Measurements from ENCODE around the gene TOX3. TPM values are rescaled to one million over a fixed set of nuclear protein-coding genes. Genes with fewer than 3 reads are reported as not detected.

Gene TOX3
- total and polyA plus RNA-seq, 2 of the 13 experiments (the other 11 are each of a cell fraction or from before 2014, with no cell fraction given): 14.5 to 98.6 TPM

DNA sequence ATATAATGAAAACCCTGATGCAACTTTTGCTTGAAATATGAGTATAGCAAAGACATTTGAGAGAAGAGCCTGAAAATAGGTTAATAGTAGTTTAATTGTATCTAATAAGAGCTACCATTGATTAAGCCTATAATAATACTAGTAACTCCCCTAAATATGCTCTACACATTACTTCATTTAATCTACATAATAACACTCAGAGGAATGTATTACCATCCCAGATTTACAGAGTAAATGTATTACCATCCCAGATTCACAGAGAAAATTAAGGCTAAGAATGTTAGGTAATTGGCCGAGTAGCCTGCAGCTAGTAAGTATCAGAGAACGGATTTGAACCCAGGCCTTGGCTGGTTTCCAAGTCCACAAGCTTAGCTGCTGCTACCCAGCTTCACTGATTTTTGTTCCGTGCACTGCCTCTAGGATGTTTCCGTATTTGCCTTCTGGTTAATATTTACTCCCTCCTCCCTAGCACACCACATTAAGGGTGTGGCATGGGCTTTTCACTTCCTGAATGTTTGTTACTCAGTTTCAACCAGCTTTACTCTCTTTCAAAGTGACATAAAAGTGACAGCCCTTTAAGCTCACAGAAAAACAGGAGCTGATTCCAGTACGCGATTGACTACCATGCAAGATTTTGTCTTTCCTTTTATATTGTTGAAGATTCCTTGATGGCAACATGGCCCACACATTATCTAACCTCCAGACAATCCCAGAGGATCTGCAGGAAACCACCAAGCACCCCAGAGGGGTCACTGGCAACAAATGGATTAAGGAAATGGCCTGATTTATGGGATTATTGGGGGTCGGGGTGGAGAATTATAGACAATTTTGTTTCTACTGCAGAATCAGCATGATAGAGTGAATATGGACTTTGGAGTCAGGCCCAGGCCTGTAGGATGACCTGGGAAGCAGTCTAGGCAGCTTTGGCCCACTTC, 26.7 kb upstream of the TOX3 start (continued):
- TF ChIP-seq, protein P1, sequence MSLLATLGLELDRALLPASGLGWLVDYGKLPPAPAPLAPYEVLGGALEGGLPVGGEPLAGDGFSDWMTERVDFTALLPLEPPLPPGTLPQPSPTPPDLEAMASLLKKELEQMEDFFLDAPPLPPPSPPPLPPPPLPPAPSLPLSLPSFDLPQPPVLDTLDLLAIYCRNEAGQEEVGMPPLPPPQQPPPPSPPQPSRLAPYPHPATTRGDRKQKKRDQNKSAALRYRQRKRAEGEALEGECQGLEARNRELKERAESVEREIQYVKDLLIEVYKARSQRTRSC (CRISPR knock-in tag; IDR thresholded peaks at IDR 0.05; ENCODE audit: low read depth): no peak
- TF ChIP-seq GPN1 (CRISPR knock-in tag; IDR thresholded peaks at IDR 0.05; ENCODE audit: borderline replicate concordance) (no peak), NONO (IDR thresholded peaks at IDR 0.05) (no peak), NONO (CRISPR knock-in tag; conservative IDR thresholded peaks at IDR 0.05) (0 out of 2 replicates have a peak, but pooled peaks have one; percentile 35), ZNF441 (CRISPR knock-in tag; IDR thresholded peaks at IDR 0.05; ENCODE audit: borderline replicate concordance) (peak; percentile 79), ZNF282 (IDR thresholded peaks at IDR 0.05; ENCODE audit: partially characterized antibody) (no peak), ZNF20 (CRISPR knock-in tag; IDR thresholded peaks at IDR 0.05) (no peak), ONECUT2 (CRISPR knock-in tag; IDR thresholded peaks at IDR 0.05) (no peak), KLF11 (CRISPR knock-in tag; IDR thresholded peaks at IDR 0.05) (0 out of 2 replicates have a peak, but pooled peaks have one; percentile 33), HDAC1 (CRISPR knock-in tag; IDR thresholded peaks at IDR 0.05) (peak; percentile 81), ZNF256 (CRISPR knock-in tag; conservative IDR thresholded peaks at IDR 0.05) (no peak), ZNF17 (CRISPR knock-in tag; IDR thresholded peaks at IDR 0.05) (no peak), RCOR2 (CRISPR knock-in tag; IDR thresholded peaks at IDR 0.05) (peak; percentile 97), ESRRA (CRISPR knock-in tag; IDR thresholded peaks at IDR 0.05; ENCODE audit: low read depth) (no peak), ZKSCAN1 (IDR thresholded peaks at IDR 0.05; ENCODE audit: low read length) (0 out of 2 replicates have a peak, but pooled peaks have one; percentile 3), ZNF143 (CRISPR knock-in tag; IDR thresholded peaks at IDR 0.05) (no peak)
- TF ChIP-seq, protein P2, sequence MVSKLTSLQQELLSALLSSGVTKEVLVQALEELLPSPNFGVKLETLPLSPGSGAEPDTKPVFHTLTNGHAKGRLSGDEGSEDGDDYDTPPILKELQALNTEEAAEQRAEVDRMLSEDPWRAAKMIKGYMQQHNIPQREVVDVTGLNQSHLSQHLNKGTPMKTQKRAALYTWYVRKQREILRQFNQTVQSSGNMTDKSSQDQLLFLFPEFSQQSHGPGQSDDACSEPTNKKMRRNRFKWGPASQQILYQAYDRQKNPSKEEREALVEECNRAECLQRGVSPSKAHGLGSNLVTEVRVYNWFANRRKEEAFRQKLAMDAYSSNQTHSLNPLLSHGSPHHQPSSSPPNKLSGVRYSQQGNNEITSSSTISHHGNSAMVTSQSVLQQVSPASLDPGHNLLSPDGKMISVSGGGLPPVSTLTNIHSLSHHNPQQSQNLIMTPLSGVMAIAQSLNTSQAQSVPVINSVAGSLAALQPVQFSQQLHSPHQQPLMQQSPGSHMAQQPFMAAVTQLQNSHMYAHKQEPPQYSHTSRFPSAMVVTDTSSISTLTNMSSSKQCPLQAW (CRISPR knock-in tag; IDR thresholded peaks at IDR 0.05): peak; percentile 100
- TF ChIP-seq, protein P3, sequence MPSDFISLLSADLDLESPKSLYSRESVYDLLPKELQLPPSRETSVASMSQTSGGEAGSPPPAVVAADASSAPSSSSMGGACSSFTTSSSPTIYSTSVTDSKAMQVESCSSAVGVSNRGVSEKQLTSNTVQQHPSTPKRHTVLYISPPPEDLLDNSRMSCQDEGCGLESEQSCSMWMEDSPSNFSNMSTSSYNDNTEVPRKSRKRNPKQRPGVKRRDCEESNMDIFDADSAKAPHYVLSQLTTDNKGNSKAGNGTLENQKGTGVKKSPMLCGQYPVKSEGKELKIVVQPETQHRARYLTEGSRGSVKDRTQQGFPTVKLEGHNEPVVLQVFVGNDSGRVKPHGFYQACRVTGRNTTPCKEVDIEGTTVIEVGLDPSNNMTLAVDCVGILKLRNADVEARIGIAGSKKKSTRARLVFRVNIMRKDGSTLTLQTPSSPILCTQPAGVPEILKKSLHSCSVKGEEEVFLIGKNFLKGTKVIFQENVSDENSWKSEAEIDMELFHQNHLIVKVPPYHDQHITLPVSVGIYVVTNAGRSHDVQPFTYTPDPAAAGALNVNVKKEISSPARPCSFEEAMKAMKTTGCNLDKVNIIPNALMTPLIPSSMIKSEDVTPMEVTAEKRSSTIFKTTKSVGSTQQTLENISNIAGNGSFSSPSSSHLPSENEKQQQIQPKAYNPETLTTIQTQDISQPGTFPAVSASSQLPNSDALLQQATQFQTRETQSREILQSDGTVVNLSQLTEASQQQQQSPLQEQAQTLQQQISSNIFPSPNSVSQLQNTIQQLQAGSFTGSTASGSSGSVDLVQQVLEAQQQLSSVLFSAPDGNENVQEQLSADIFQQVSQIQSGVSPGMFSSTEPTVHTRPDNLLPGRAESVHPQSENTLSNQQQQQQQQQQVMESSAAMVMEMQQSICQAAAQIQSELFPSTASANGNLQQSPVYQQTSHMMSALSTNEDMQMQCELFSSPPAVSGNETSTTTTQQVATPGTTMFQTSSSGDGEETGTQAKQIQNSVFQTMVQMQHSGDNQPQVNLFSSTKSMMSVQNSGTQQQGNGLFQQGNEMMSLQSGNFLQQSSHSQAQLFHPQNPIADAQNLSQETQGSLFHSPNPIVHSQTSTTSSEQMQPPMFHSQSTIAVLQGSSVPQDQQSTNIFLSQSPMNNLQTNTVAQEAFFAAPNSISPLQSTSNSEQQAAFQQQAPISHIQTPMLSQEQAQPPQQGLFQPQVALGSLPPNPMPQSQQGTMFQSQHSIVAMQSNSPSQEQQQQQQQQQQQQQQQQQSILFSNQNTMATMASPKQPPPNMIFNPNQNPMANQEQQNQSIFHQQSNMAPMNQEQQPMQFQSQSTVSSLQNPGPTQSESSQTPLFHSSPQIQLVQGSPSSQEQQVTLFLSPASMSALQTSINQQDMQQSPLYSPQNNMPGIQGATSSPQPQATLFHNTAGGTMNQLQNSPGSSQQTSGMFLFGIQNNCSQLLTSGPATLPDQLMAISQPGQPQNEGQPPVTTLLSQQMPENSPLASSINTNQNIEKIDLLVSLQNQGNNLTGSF (CRISPR knock-in tag; IDR thresholded peaks at IDR 0.05): no peak
- TF ChIP-seq, protein P4, sequence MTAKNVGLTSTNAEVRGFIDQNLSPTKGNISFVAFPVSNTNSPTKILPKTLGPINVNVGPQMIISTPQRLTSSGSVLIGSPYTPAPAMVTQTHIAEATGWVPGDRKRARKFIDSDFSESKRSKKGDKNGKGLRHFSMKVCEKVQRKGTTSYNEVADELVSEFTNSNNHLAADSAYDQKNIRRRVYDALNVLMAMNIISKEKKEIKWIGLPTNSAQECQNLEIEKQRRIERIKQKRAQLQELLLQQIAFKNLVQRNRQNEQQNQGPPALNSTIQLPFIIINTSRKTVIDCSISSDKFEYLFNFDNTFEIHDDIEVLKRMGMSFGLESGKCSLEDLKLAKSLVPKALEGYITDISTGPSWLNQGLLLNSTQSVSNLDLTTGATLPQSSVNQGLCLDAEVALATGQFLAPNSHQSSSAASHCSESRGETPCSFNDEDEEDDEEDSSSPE (CRISPR knock-in tag; IDR thresholded peaks at IDR 0.05): peak; percentile 59; the same call in 1 of the 2 replicates
